RWPE2 (cell line): ENCODE data around the gene SLC66A2.

Source experiments
- ATAC-seq: fragments of 200-7000 bp; cut with Tn5 transposase; 3 replicates; pipeline ENCODE4 v1.9.1; 2021; ENCODE audit warnings: low read depth
- DNase-seq: peaks from one replicate; pipeline ENCODE4 v3.0.0-alpha.2; 2020; ENCODE audit warnings: low spot score
- H3K27ac ChIP-seq: fragments of 450-650 bp; 2 replicates; pipeline ENCODE4 v1.5.1; 2017; ENCODE audit warnings: mild to moderate bottlenecking; ENCODE audit not compliant: poor library complexity, severe bottlenecking
- H3K27me3 ChIP-seq: fragments of 250-450 bp; sonication (Bioruptor Pico); 2 replicates; pipeline ENCODE4 v1.5.1; 2021; ENCODE audit warnings: mild to moderate bottlenecking, moderate library complexity; ENCODE audit not compliant: insufficient read depth, poor library complexity, severe bottlenecking
- H3K36me3 ChIP-seq: fragments of 250-450 bp; sonication (Bioruptor Pico); 2 replicates; pipeline ENCODE4 v1.5.1; 2020; ENCODE audit warnings: low read depth, mild to moderate bottlenecking, moderate library complexity
- H3K4me1 ChIP-seq: fragments of 250-450 bp; sonication (Bioruptor Pico); 2 replicates; pipeline ENCODE4 v1.5.1; 2021; ENCODE audit warnings: mild to moderate bottlenecking, moderate library complexity; ENCODE audit not compliant: insufficient read depth, poor library complexity, severe bottlenecking
- H3K4me3 ChIP-seq: fragments of 250-450 bp; sonication (Bioruptor Pico); 2 replicates; pipeline ENCODE4 v1.5.1; 2021; ENCODE audit warnings: mild to moderate bottlenecking, moderate library complexity; ENCODE audit not compliant: severe bottlenecking
- H3K9me3 ChIP-seq: fragments of 250-450 bp; sonication (Bioruptor Pico); 2 replicates; pipeline ENCODE4 v1.5.1; 2021; ENCODE audit warnings: mild to moderate bottlenecking, moderate library complexity; ENCODE audit not compliant: severe bottlenecking
- TF ChIP-seq, protein P1 (sequence below): fragments of 450-650 bp; IDR thresholded peaks from one replicate; pipeline ENCODE4 v1.5.1; 2017; ENCODE audit warnings: mild to moderate bottlenecking, moderate library complexity; ENCODE audit not compliant: poor library complexity, severe bottlenecking

Gene SLC66A2

DNA sequence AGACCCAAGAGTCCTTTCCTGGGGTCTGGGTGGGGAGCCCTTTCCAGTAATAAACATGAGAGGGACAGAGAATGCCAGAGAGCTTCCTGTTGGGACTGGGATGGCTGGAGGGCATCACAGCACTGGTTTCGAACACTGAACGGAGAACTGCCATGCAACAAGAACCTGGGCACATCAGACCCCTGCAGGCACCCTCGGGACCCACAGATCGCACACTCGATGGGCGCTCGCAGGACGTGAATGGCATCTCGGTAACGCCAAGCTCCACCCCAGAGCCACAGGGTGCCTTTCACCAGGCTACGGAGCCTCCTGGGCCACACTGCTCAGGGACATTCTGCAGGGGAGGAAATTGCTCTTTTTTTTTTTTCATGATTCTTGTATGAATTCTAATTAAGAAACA is 25.1 kb downstream of the SLC66A2 start:
- no peak overlapping the region for H3K4me3 ChIP-seq
- no peaks in the 10 kb centered on the region for H3K27me3 ChIP-seq
- no peaks in the 10 kb centered on the region for H3K4me1 ChIP-seq
- H3K9me3 ChIP-seq, result peaks cover 14% of the 10 kb centered on the region
- H3K36me3 ChIP-seq, result peaks cover 27% of the 10 kb centered on the region
- DNase-seq, result no peak
- H3K27ac ChIP-seq, result no peak overlapping the region
- TF ChIP-seq, protein P1, sequence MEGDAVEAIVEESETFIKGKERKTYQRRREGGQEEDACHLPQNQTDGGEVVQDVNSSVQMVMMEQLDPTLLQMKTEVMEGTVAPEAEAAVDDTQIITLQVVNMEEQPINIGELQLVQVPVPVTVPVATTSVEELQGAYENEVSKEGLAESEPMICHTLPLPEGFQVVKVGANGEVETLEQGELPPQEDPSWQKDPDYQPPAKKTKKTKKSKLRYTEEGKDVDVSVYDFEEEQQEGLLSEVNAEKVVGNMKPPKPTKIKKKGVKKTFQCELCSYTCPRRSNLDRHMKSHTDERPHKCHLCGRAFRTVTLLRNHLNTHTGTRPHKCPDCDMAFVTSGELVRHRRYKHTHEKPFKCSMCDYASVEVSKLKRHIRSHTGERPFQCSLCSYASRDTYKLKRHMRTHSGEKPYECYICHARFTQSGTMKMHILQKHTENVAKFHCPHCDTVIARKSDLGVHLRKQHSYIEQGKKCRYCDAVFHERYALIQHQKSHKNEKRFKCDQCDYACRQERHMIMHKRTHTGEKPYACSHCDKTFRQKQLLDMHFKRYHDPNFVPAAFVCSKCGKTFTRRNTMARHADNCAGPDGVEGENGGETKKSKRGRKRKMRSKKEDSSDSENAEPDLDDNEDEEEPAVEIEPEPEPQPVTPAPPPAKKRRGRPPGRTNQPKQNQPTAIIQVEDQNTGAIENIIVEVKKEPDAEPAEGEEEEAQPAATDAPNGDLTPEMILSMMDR, result no peak
- ATAC-seq, result no peak

DNA sequence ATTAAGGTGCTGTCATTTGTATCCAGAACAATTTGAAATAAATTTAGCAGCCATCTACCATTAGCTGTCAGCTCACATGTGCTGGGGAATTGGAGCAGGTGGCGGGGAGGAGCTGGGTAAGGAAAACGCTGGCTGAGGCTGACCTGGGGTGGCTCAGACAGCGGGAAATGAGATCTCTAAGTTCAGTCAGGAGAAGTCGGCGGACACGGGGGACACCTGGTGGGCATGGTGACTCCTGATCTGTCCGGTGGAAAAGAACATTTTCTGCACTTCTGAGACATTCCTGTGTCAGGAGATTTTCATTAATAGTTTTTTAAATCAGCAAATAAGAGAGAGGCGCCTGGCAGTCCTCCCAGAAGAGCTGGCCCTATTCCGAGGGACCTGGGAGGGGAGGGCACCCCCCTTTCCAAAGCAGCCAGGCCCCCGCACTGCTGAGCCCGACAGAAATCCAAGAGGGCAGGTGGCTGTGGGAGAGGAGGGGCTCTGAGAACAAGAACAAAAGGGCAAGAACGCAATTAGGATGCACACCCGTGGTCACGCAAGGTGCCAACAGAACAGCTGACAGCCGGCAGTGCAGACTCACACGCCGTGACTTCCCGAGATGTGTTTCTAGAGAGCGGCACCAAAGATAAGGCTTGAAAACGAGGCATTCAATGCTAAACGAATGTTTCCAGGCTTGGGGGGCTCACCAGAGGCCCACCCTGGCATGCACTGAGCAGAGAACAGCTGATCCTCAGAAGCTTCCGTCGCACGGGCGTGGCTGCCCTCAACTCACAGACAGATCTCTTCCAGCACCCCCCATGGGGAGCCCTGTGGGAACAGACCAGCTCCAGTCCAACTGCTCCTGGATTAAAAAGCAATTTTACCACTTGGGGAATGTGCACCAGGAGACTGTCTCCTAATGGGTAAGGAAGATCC is 26.4 kb downstream of the SLC66A2 start:
- no peak for ATAC-seq
- TF ChIP-seq, protein P1, result no peak
- Histone ChIP-seq H3K4me3 (no peak overlapping the region), H3K4me1 (no peaks in the 10 kb centered on the region), H3K9me3 (peaks cover 5% of the 10 kb centered on the region), H3K27ac (no peak overlapping the region), H3K36me3 (peaks cover 19% of the 10 kb centered on the region), H3K27me3 (no peaks in the 10 kb centered on the region)
- DNase-seq, result no peak

DNA sequence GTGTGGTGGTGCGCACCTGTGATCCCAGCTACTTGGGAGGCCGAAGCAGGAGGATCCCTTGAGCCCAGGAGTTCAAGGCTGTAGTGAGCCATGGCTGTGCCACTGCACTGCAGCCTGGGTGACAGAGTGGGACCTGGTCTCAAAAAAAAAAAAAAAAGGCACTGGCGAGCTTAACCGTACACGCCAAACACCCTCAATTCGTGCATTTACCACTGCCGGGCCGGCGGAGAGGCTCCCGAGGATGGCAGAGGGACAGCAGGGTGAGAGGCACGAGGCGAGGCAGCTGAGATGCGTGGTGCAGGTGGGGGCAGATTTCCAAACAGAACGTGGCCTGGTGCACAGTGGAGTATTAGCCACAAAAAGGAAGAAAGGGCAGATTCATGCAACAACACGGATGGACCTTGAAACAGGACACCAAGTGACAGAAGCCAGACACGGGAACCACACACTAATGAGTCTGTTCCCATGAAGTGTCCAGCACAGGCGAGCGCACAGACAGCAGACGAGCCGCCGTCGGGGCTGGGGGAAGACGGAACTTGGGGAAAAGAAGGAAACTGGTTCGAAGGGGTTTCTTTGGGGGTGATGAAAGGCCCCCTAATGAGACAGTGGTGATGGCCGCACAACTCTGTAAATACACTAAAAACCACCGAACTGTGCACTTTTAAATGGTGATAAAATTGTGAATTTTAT is 27.4 kb downstream of the SLC66A2 start:
- H3K27me3 ChIP-seq, result no peaks in the 10 kb centered on the region
- no peak overlapping the region for H3K27ac ChIP-seq
- ATAC-seq (no peak), DNase-seq (no peak)
- no peaks in the 10 kb centered on the region for H3K4me1 ChIP-seq
- TF ChIP-seq, protein P1, result no peak
- H3K36me3 ChIP-seq, result peaks cover 10% of the 10 kb centered on the region
- peaks cover under 1% of the 10 kb centered on the region for H3K9me3 ChIP-seq
- no peak overlapping the region for H3K4me3 ChIP-seq

- Histone ChIP-seq H3K4me3 (no peak overlapping the region), H3K27ac (no peak overlapping the region), H3K9me3 (no peaks in the 10 kb centered on the region), H3K4me1 (no peaks in the 10 kb centered on the region), H3K36me3 (peaks cover 12% of the 10 kb centered on the region), H3K27me3 (no peaks in the 10 kb centered on the region)
- DNase-seq (peak; percentile 48), ATAC-seq (no peak)
- TF ChIP-seq, protein P1, result no peak
Observed at GRCh38 chr18:79922971-79923411, 28.5 kb downstream of the SLC66A2 start.
